ENCODE results near the gene PGS1.

Gene PGS1

GRCh38 chr17:78365561-78366108 is 12.8 kb upstream of the PGS1 start:
- DNase-seq, result no peak

GRCh38 chr17:78366109-78366848 is 12.2 kb upstream of the PGS1 start:
- no peak for DNase-seq

- no peak for DNase-seq
Measured at GRCh38 chr17:78367193-78367592, 11.3 kb upstream of the PGS1 start.

- no peak for DNase-seq
Measured at GRCh38 chr17:78368348-78368747, 10.1 kb upstream of the PGS1 start.

GRCh38 chr17:78368854-78369495 is 9.5 kb upstream of the PGS1 start:
- no peak for DNase-seq

GRCh38 chr17:78369791-78370381 is 8.6 kb upstream of the PGS1 start:
- DNase-seq, result no peak

- DNase-seq, result no peak
Measured at GRCh38 chr17:78371056-78371455, 7.4 kb upstream of the PGS1 start.

GRCh38 chr17:78372841-78373240 is 5.6 kb upstream of the PGS1 start:
- DNase-seq, result no peak

- no peak for DNase-seq
Measured at GRCh38 chr17:78374189-78374588, 4.3 kb upstream of the PGS1 start.

- no peak for DNase-seq
Measured at GRCh38 chr17:78374631-78375274, 3.7 kb upstream of the PGS1 start.

GRCh38 chr17:78375401-78376151 is 2.9 kb upstream of the PGS1 start:
- no peak for DNase-seq

- DNase-seq, result no peak
Measured at GRCh38 chr17:78376161-78376560, 2.3 kb upstream of the PGS1 start.

- no peak for DNase-seq
Measured at GRCh38 chr17:78377858-78378224, 608 bp upstream of the PGS1 start.

- DNase-seq, result no peak
Measured at GRCh38 chr17:78379131-78379491, 662 bp downstream of the PGS1 start.

- DNase-seq, result no peak
Measured at GRCh38 chr17:78380370-78380769, 1.9 kb downstream of the PGS1 start.

- DNase-seq, result no peak
Measured at GRCh38 chr17:78381601-78382232, 3.3 kb downstream of the PGS1 start.

GRCh38 chr17:78383725-78384471 is 5.4 kb downstream of the PGS1 start:
- DNase-seq, result no peak

- no peak for DNase-seq
Measured at GRCh38 chr17:78384479-78385175, 6.2 kb downstream of the PGS1 start.

- DNase-seq, result no peak
Measured at GRCh38 chr17:78387977-78388941, 9.8 kb downstream of the PGS1 start.

All from effector CD8-positive, alpha-beta T cell (primary cell).